ENCODE measurements around the gene CTNNA3. TPM values are rescaled to one million over a fixed set of nuclear protein-coding genes. Genes with fewer than 3 reads are reported as not detected.

CTNNA3 gene
- total and polyA plus RNA-seq, 2 of the 4 experiments (the other 2 are of a cell fraction), result 0.19 to 0.90 TPM

GRCh38 chr10:66917104-66917503, 778.9 kb downstream of the CTNNA3 start:
- BruUV-seq (replicated peaks), result no TSS peak
- POLR2A ChIA-PET (ENCODE audit: unreplicated experiment), result no interaction called here
- TF ChIP-seq MAFK (IDR thresholded peaks at IDR 0.05; ENCODE audit: low read depth, low read length) (no peak), NFE2L2 (IDR thresholded peaks at IDR 0.05; ENCODE audit: low read depth, low read length) (no peak), CHD1 (IDR thresholded peaks at IDR 0.05; ENCODE audit: low read depth, low read length) (no peak), MAZ (IDR thresholded peaks at IDR 0.05; ENCODE audit: borderline replicate concordance, low read depth, low read length) (no peak), BHLHE40 (IDR thresholded peaks at IDR 0.05; ENCODE audit: low read depth, low read length) (no peak), SMC3 (IDR thresholded peaks at IDR 0.05; ENCODE audit: low read depth, low read length) (no peak), CEBPB (IDR thresholded peaks at IDR 0.05; ENCODE audit: low read depth, low read length) (no peak), POLR2A (IDR thresholded peaks at IDR 0.05; ENCODE audit: low read depth, low read length) (no peak), RAD21 (IDR thresholded peaks at IDR 0.05; ENCODE audit: low read length) (no peak), ELK1 (IDR thresholded peaks at IDR 0.05; ENCODE audit: borderline replicate concordance, low read depth, low read length) (no peak), FOS (IDR thresholded peaks at IDR 0.05; ENCODE audit: low read depth, low read length) (no peak), USF2 (IDR thresholded peaks at IDR 0.05; ENCODE audit: low read depth, low read length) (no peak), RFX5 (IDR thresholded peaks at IDR 0.05; ENCODE audit: low read depth, low read length) (no peak), RCOR1 (IDR thresholded peaks at IDR 0.05; ENCODE audit: insufficient replicate concordance, low read length) (no peak)

More at GRCh38 chr10:66917104-66917503, 778.9 kb downstream of the CTNNA3 start:
- CTCF ChIA-PET, result interaction anchor here (1.1 to 1.2 kb wide), 2 partner anchors 9 to 13 kb away, joined by 3 to 4 read pairs; partner anchors contain the start of gene LRRTM3
- Histone ChIP-seq H3K14ac (replicated peaks; ENCODE audit: low read depth, low read length) (no peak overlapping the region), H4K8ac (ENCODE audit: low read depth in 2 of 2, low read length in 2 of 2) (no peak overlapping the region), H3K4me2 (ENCODE audit: low read depth, low read length) (no peak overlapping the region), H2AFZ (replicated peaks; ENCODE audit: low read length, poor library complexity) (no peak overlapping the region), H3K9me3 (ENCODE audit: control insufficient read depth, insufficient read depth, low read length) (no peaks in the 10 kb centered on the region), H2BK120ac (ENCODE audit: low read depth, low read length) (no peak overlapping the region), H2BK20ac (ENCODE audit: low read depth, low read length) (no peak overlapping the region), H4K5ac (ENCODE audit: low read depth, low read length) (no peak overlapping the region), H3K18ac (ENCODE audit: low read depth, low read length) (no peak overlapping the region), H3K27me3 (ENCODE audit: control insufficient read depth, insufficient read depth, low read length) (no peaks in the 10 kb centered on the region), H3K9ac (ENCODE audit: low read depth, low read length) (no peak overlapping the region), H3K4me3 (ENCODE audit: insufficient read depth, low read depth, low read length) (no peak overlapping the region), H4K20me1 (ENCODE audit: insufficient read depth, low read length) (no peaks in the 10 kb centered on the region), H3K36me3 (ENCODE audit: control insufficient read depth, insufficient read depth, low read length) (no peaks in the 10 kb centered on the region), H2BK5ac (ENCODE audit: low read depth, low read length, poor library complexity, severe bottlenecking) (no peak overlapping the region), H3K4me1 (ENCODE audit: control insufficient read depth, insufficient read depth, low read length) (no peaks in the 10 kb centered on the region), H2BK15ac (ENCODE audit: low read depth, low read length) (no peak overlapping the region), H4K91ac (ENCODE audit: insufficient read depth, low read depth, low read length) (no peak overlapping the region), H3K9me1 (ENCODE audit: insufficient read depth, low read length) (no peaks in the 10 kb centered on the region), H2AK9ac (replicated peaks; ENCODE audit: low read depth, low read length, poor library complexity) (no peak overlapping the region), H3K23ac (ENCODE audit: low read depth, low read length) (no peak overlapping the region), H3K4ac (ENCODE audit: low read depth, low read length) (no peak overlapping the region), H2AK5ac (ENCODE audit: low read depth, low read length) (no peak overlapping the region), H3K27ac (ENCODE audit: insufficient read depth, low read length) (no peak overlapping the region), H3K79me1 (ENCODE audit: low read depth in 1 of 2, low read length in 2 of 2) (no peaks in the 10 kb centered on the region), H3K56ac (ENCODE audit: extremely low read depth, insufficient read depth, low read length) (no peak overlapping the region)
- WGBS, 2 experiments (ENCODE audit: extremely low coverage in 2 of 2, insufficient read length in 1 of 2), result no CpG with 5 or more reads among the region's 3 CpGs
- intact Hi-C loops (cut with micrococcal nuclease) (no loop called here), in situ Hi-C loops (cut with MboI; ENCODE audit: low sequenced_read_pairs) (no loop called here), dilution Hi-C loops (cut with HindIII; ENCODE audit: low sequenced_read_pairs, unreplicated experiment) (no loop called here)
- DNase-seq (no peak), ATAC-seq (ENCODE audit: low read depth) (no peak)
